Heart left ventricle (tissue), 13 donors: Measurements from ENCODE around the gene RAB7B.

Experiments used
- POLR2A ChIP-seq, 2 donors: fragments of 450-650 bp; IDR thresholded peaks; one replicate each; pipeline ENCODE4 v1.6.1; 2017; ENCODE audit warnings: antibody characterized with exemption in 2 of 2, mild to moderate bottlenecking in 2 of 2, moderate library complexity in 2 of 2
- TF ChIP-seq, protein P1 (sequence below), 12 donors: fragments of 200-600 bp; sonication (generic) in 4 of 12; IDR thresholded peaks; one replicate each; pipeline versions ENCODE4 v1.5.0 to v1.8.0; 2018 to 2022; ENCODE audit warnings: antibody characterized with exemption in 12 of 12, mild to moderate bottlenecking in 5 of 12
- donor health status: ischemic (EF 13 %, LVEDD 7.1; RV severe dilation, severe dysfunction).
- donor health status: DM: no; HTN: yes; CAD: no.
- donor health status: DM: no; HTN: no; CAD: no.
- donor health status: ischemic (EF 25% LVEDD 6.9; RV normal size, moderate dysfunction).
- donor health status: ischemic (EF 25% LVEDD 5.7; RV mildly dilated, moderate dysfunction).
- donor health status: ischemic (EF 35%, LVEDD 5.7; RV mildly dilated, moderate dysfunction).
- donor health status: nonischemic (EF 11% LVEDD 7.7; RV severe dilation, severe dysfunction).
- donor health status: DM: yes; HTN: yes; CAD: no.
- donor health status: PGD.
- donor health status: ischemic (EF 29% LVEDD 5.4; RV normal size, mild dysfunction).
- donor health status: nonischemic (EF 23%, LVEDD 6.1; RV moderate dilation, normal function).

DNA sequence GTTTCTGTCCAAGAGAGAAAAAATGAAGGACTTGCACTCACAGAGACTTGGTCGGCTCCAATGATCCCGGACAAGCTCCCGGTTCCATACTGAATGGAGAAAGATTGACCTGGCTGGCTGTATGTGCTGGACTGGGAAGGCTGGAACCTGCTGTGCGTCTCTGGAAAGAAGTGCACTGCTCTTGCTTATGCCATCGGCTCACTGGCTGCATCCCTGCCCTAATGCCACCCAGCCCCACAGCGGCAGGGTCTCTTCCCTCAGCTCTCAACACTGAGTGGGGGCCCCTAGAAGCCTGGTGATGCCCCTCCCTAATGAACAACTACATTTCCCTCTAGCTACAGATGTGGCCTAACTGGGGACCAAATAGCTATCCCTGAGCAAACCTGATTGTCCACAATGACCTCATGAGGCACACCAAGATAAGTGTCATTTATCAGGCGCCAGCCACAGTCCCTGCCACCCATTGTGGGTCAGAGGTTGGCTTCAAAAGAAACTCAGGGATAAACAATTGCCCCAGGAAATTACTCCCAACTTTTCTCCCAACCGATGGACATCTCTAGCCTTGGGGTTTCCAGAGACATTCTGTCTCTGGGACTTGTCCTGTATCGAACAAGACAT is 17.9 kb upstream of the RAB7B start:
- TF ChIP-seq, protein P1, sequence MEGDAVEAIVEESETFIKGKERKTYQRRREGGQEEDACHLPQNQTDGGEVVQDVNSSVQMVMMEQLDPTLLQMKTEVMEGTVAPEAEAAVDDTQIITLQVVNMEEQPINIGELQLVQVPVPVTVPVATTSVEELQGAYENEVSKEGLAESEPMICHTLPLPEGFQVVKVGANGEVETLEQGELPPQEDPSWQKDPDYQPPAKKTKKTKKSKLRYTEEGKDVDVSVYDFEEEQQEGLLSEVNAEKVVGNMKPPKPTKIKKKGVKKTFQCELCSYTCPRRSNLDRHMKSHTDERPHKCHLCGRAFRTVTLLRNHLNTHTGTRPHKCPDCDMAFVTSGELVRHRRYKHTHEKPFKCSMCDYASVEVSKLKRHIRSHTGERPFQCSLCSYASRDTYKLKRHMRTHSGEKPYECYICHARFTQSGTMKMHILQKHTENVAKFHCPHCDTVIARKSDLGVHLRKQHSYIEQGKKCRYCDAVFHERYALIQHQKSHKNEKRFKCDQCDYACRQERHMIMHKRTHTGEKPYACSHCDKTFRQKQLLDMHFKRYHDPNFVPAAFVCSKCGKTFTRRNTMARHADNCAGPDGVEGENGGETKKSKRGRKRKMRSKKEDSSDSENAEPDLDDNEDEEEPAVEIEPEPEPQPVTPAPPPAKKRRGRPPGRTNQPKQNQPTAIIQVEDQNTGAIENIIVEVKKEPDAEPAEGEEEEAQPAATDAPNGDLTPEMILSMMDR (IDR thresholded peaks at IDR 0.05): no peak
- no peak for TF ChIP-seq POLR2A (IDR thresholded peaks at IDR 0.05)
